MCF 10A (cell line): ENCODE data around the gene SPATA2L. TPM values are rescaled to one million over a fixed set of nuclear protein-coding genes. Genes with fewer than 3 reads are reported as not detected.

Experiments used
- BruUV-seq: library from RNA; stranded (reverse); fragments of 400-500 nt; replicated peaks from 2 replicates; lab custom pipeline; 2021; lab: Mats Ljungman, UMichigan
- CTCF ChIA-PET: fragments of 300-600 bp; sonication (Branson Sonifier 250); formaldehyde crosslinking; extraction: SDS; loops from one replicate; lab custom pipeline; 2021; ENCODE audit warnings: antibody characterized with exemption, inconsistent platforms; lab: Yijun Ruan, JAX
- POLR2A ChIA-PET: fragments of 300-600, 350-650 bp; sonication (Branson Sonifier 250); formaldehyde crosslinking; extraction: SDS; loops from one replicate; lab custom pipeline; 2020; ENCODE audit warnings: antibody characterized with exemption, inconsistent platforms; lab: Yijun Ruan, JAX
- DNase-seq: peaks from one replicate; pipeline ENCODE4 v3.0.0-alpha.2; 2018; ENCODE audit not compliant: unreplicated experiment
- H3K27ac Mint-ChIP-seq: one replicate; pipeline ENCODE4 v1.8.0; 2022; ENCODE audit warnings: mild to moderate bottlenecking, low read depth, mixed read lengths; ENCODE audit not compliant: unreplicated experiment
- H3K27me3 Mint-ChIP-seq: one replicate; pipeline ENCODE4 v1.8.0; 2022; ENCODE audit warnings: mixed read lengths; ENCODE audit not compliant: insufficient read depth, unreplicated experiment
- H3K36me3 Mint-ChIP-seq: one replicate; pipeline ENCODE4 v1.8.0; 2022; ENCODE audit warnings: mild to moderate bottlenecking, moderate library complexity, mixed read lengths; ENCODE audit not compliant: insufficient read depth, unreplicated experiment
- H3K4me1 Mint-ChIP-seq: one replicate; pipeline ENCODE4 v1.8.0; 2022; ENCODE audit warnings: mixed read lengths; ENCODE audit not compliant: insufficient read depth, unreplicated experiment
- H3K4me3 Mint-ChIP-seq: one replicate; pipeline ENCODE4 v1.8.0; 2022; ENCODE audit warnings: mild to moderate bottlenecking, moderate library complexity, mixed read lengths; ENCODE audit not compliant: unreplicated experiment
- H3K9me3 Mint-ChIP-seq: one replicate; pipeline ENCODE4 v1.8.0; 2022; ENCODE audit warnings: mixed read lengths; ENCODE audit not compliant: unreplicated experiment
- CTCF ChIP-seq: fragments of 200-600 bp; IDR thresholded peaks from one replicate; pipeline ENCODE4 v1.8.0; 2022; ENCODE audit warnings: antibody characterized with exemption, mild to moderate bottlenecking; ENCODE audit not compliant: unreplicated experiment
- intact Hi-C: fragments of 100-400 bp; cut with micrococcal nuclease; formaldehyde crosslinking; loops from 2 replicates; pipeline ENCODE4 v1.14.1; 2022
- total RNA-seq: library from RNA; stranded (reverse); gene quantifications from 2 replicates; pipeline ENCODE4 v1.2.3, GENCODE V29; 2022

SPATA2L gene
- total RNA-seq, 1 experiment from 2014 or later, result 12.5 TPM

GRCh38 chr16:89729293-89729692, 27.8 kb upstream of the SPATA2L start:
- no TSS peak for BruUV-seq
- Mint-ChIP-seq H3K4me1 (no peaks in the 10 kb centered on the region), H3K27me3 (no peaks in the 10 kb centered on the region), H3K4me3 (no peak overlapping the region), H3K36me3 (peaks cover 90% of the 10 kb centered on the region), H3K27ac (no peak overlapping the region), H3K9me3 (no peaks in the 10 kb centered on the region)
- DNase-seq, result no peak
- intact Hi-C loops, result no loop called here
- POLR2A ChIA-PET, result no interaction called here
- CTCF ChIA-PET, result interaction anchor here (0.8 kb wide), 1 partner anchor 23 kb away, joined by 3 read pairs; no protein-coding TSS in a partner anchor
- TF ChIP-seq CTCF, result no peak

GRCh38 chr16:89727406-89728120, 26.1 kb upstream of the SPATA2L start:
- ChIA-PET CTCF (no interaction called here), POLR2A (no interaction called here)
- Mint-ChIP-seq H3K4me1 (peaks cover 6% of the 10 kb centered on the region), H3K4me3 (no peak overlapping the region), H3K36me3 (peaks cover 95% of the 10 kb centered on the region), H3K9me3 (no peaks in the 10 kb centered on the region), H3K27ac (no peak overlapping the region), H3K27me3 (no peaks in the 10 kb centered on the region)
- DNase-seq, result no peak
- TF ChIP-seq CTCF, result no peak
- BruUV-seq, result no TSS peak
- intact Hi-C loops, result no loop called here

GRCh38 chr16:89723279-89724250, 22.1 kb upstream of the SPATA2L start:
- no peaks in the 10 kb centered on the region for H3K9me3 Mint-ChIP-seq
- peaks cover 73% of the 10 kb centered on the region for H3K36me3 Mint-ChIP-seq
- DNase-seq, result no peak
- no peak for TF ChIP-seq CTCF
- intact Hi-C loops, result no loop called here
- peaks cover 13% of the 10 kb centered on the region for H3K4me1 Mint-ChIP-seq
- no peaks in the 10 kb centered on the region for H3K27me3 Mint-ChIP-seq
- no TSS peak for BruUV-seq
- peak overlapping the region; percentile 60 for H3K27ac Mint-ChIP-seq
- ChIA-PET POLR2A (interaction anchor here (0.6 to 2.0 kb wide), 12 partner anchors 9 to 140 kb away, joined by 3 to 11 read pairs (median 4); no protein-coding TSS in a partner anchor), CTCF (interaction anchor here (0.5 to 1.0 kb wide), 7 partner anchors 24 to 434 kb away, joined by 3 to 5 read pairs (median 3); no protein-coding TSS in a partner anchor)
- peak overlapping the region; percentile 82 for H3K4me3 Mint-ChIP-seq
